Measurements from ENCODE around the gene TSC22D2.

- no peak for TF ChIP-seq CTCF (conservative IDR thresholded peaks at IDR 0.05; ENCODE audit: low read depth, low read length)
- no peak for TF ChIP-seq POLR2A (IDR thresholded peaks at IDR 0.05; ENCODE audit: low read depth, low read length)
- no peak for TF ChIP-seq USF2 (IDR thresholded peaks at IDR 0.05; ENCODE audit: low read depth, low read length)
- TF ChIP-seq CEBPB (IDR thresholded peaks at IDR 0.05; ENCODE audit: low read depth, low read length), result no peak
- no peak for TF ChIP-seq FOS (IDR thresholded peaks at IDR 0.05; ENCODE audit: low read depth, low read length)
- TF ChIP-seq SMC3 (IDR thresholded peaks at IDR 0.05; ENCODE audit: low read depth, low read length), result no peak
- TF ChIP-seq MXI1 (IDR thresholded peaks at IDR 0.05; ENCODE audit: borderline replicate concordance, low read depth, low read length), result no peak
- TF ChIP-seq RAD21 (IDR thresholded peaks at IDR 0.05; ENCODE audit: low read length), result no peak
Observed at GRCh38 chr3:150394606-150395005, 13.5 kb upstream of the TSC22D2 start.
